ENCODE data around the gene HOXA9. TPM values are rescaled to one million over a fixed set of nuclear protein-coding genes. Genes with fewer than 3 reads are reported as not detected.

HOXA9 gene
- total and polyA plus RNA-seq, 4 donors = 1.5 to 20.4 (median 6.2) TPM

DNA sequence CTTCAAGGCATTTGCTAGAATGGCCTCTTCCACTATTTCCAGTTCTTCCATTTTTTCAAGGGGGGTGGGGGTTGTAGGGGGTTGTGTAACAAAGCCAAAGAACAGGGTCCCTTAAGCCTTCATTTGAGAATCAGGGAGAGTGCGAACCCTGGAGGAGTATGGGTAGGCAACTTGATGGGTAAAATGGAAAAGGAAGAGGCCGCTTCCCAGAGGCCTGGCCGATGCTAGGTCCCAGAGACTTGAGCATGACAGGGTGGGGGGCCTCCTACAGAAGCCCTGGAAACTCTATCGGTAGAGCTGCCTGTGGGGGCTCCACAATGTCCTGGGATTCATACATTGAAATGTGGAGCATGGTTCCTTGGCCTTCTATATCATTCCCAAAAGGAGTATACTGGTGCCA lies 43.7 kb upstream of the HOXA9 start:
- Histone ChIP-seq H3K36me3 (ENCODE audit: control insufficient read depth, insufficient read depth, low read length) (no peaks in the 10 kb centered on the region), H3K27ac (ENCODE audit: low read depth, low read length) (no peak overlapping the region), H3K9me3 (ENCODE audit: control insufficient read depth, insufficient read depth, low read length) (no peaks in the 10 kb centered on the region), H3K27me3 (ENCODE audit: control insufficient read depth, insufficient read depth, low read length) (peaks cover 99% of the 10 kb centered on the region), H3K4me1 (ENCODE audit: control insufficient read depth, insufficient read depth, low read length) (peaks cover 33% of the 10 kb centered on the region), H3K4me3 (ENCODE audit: low read depth, low read length) (no peak overlapping the region)
- DNase-seq (ENCODE audit: low read depth in 4 of 6, low spot score in 6 of 6) = no peak
- WGBS (ENCODE audit: insufficient coverage) = 79% methylated on average over 4 of the region's 4 CpGs

DNA sequence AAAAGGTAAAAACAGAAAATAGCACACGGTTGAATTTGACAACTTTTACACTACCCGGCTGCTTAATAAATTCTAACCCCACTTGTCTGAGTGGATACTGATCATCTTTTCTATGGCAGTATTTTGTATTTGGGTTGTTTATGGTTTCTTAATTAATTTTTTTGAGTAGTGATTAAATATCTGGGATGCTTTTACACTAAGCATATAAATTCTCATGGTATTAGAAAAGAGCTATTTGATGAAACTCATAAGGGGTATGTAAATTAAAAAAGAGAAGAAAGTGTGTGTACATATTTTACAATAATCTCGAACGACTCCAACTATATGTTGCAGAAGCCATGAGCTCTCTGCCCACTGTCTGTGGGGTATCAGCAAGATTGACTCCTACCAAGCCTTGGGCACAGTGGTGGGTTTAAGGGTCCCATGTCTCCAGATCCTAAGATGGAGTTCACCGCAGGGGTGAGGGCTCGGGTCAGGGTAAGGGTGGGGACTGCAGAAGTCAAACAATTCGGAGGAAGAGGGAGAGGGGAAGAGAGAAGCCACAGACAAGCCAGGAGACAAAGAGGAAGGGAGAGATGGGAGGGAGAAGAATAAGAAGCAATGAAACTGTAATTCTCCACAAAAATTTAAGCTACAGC lies 42.1 kb upstream of the HOXA9 start:
- DNase-seq (ENCODE audit: low read depth in 4 of 6, low spot score in 6 of 6) = no peak
- 31% methylated on average over 3 of the region's 7 CpGs for whole genome bisulfite sequencing (ENCODE audit: insufficient coverage)
- Histone ChIP-seq H3K4me1 (ENCODE audit: control insufficient read depth, insufficient read depth, low read length) (peaks cover 18% of the 10 kb centered on the region), H3K36me3 (ENCODE audit: control insufficient read depth, insufficient read depth, low read length) (no peaks in the 10 kb centered on the region), H3K27ac (ENCODE audit: low read depth, low read length) (no peak overlapping the region), H3K27me3 (ENCODE audit: control insufficient read depth, insufficient read depth, low read length) (peaks cover 99% of the 10 kb centered on the region), H3K4me3 (ENCODE audit: low read depth, low read length) (no peak overlapping the region), H3K9me3 (ENCODE audit: control insufficient read depth, insufficient read depth, low read length) (no peaks in the 10 kb centered on the region)

DNA sequence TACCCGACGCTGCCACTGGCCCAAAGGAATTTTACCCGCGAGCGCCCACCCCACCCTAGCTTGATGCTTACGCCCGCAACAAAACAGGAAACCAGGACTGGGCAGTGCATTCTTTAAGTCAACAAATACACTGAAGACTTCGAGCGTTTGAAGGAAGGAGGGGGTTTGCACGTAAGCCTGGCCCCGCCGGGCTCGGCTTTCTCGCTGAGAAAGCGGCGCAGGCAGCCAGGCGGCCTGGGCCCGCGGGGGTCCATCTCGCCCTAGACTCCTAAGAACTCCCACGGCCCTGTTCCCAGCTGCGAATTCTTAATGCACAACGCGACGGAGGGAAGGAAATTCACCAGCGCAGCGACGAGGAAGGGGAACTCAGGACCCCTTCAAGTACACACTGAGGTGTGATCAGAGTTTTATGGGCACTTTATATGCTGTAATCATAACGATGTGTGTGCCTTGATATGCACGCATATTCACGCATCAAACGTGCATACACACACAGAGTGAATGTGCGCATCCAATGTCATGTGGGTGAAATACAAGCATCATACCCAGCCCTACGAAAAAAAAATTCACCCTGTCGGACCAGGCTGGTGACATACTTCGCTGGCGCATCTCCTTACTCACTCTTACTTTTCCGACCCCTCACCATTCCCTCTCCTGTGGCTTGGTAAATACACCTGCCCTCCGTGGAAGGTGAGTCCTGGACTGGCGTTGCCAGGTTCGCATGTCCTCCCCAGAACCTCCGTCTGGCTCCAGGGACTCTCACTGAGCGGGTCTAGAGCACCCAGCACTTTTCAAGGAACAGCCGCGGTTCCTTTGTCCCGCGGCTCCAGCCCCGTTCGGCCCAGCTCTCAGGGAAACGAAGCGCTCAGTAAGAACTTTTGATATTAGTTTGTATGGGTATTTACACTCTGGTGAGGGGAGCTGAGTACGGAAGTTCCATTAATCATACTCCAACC lies 40.3 kb upstream of the HOXA9 start:
- no peaks in the 10 kb centered on the region for H3K9me3 ChIP-seq (ENCODE audit: control insufficient read depth, insufficient read depth, low read length)
- H3K27ac ChIP-seq (ENCODE audit: low read depth, low read length) = no peak overlapping the region
- H3K4me1 ChIP-seq (ENCODE audit: control insufficient read depth, insufficient read depth, low read length) = peaks cover 20% of the 10 kb centered on the region
- peak in 1 of 6 donors; percentile 32 for DNase-seq (ENCODE audit: low read depth in 4 of 6, low spot score in 6 of 6)
- H3K27me3 ChIP-seq (ENCODE audit: control insufficient read depth, insufficient read depth, low read length) = peaks cover 99% of the 10 kb centered on the region
- no peak overlapping the region for H3K4me3 ChIP-seq (ENCODE audit: low read depth, low read length)
- no peaks in the 10 kb centered on the region for H3K36me3 ChIP-seq (ENCODE audit: control insufficient read depth, insufficient read depth, low read length)
- WGBS (ENCODE audit: insufficient coverage) = under 1% methylated on average over 36 of the region's 52 CpGs

GRCh38 chr7:27204851-27205322 lies 39.5 kb upstream of the HOXA9 start:
- 1% methylated on average over 41 of the region's 41 CpGs for WGBS (ENCODE audit: insufficient coverage)
- Histone ChIP-seq H3K36me3 (ENCODE audit: control insufficient read depth, insufficient read depth, low read length) (no peaks in the 10 kb centered on the region), H3K27me3 (ENCODE audit: control insufficient read depth, insufficient read depth, low read length) (peaks cover 98% of the 10 kb centered on the region), H3K4me3 (ENCODE audit: low read depth, low read length) (no peak overlapping the region), H3K4me1 (ENCODE audit: control insufficient read depth, insufficient read depth, low read length) (peaks cover 21% of the 10 kb centered on the region), H3K9me3 (ENCODE audit: control insufficient read depth, insufficient read depth, low read length) (no peaks in the 10 kb centered on the region), H3K27ac (ENCODE audit: low read depth, low read length) (no peak overlapping the region)
- peak in 1 of 6 donors; percentile 50 for DNase-seq (ENCODE audit: low read depth in 4 of 6, low spot score in 6 of 6)

DNA sequence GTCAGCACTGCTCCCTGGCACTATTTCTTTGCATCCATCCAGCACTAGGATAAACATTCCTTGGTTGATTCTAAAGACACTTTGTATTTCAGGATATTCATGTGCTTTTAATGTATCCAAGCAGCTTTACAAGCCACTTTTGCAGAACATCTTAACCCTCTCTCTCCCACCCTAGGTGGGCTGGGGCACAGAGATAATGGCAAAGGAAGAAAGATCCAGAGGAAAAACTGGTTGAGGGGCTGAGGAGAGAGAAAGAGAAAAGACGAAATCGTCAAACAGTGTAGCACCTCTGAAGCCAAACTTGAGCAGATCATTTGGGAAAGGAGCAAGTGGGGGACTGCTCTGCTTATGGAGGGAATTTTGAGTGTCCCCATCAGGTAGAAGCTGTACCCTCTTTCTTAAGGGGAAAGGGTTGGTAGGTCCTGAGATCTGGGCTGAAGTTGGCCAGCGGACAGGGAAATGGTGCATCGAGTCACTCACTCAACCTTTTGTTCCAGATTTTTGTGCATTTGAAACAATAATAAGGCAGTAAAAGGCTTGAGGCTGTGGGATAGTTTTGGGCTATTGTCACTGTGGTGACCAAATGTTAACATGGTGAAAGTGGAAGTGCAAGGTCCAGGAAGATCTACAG lies 38.7 kb upstream of the HOXA9 start:
- Histone ChIP-seq H3K4me3 (ENCODE audit: low read depth, low read length) (no peak overlapping the region), H3K36me3 (ENCODE audit: control insufficient read depth, insufficient read depth, low read length) (no peaks in the 10 kb centered on the region), H3K9me3 (ENCODE audit: control insufficient read depth, insufficient read depth, low read length) (no peaks in the 10 kb centered on the region), H3K4me1 (ENCODE audit: control insufficient read depth, insufficient read depth, low read length) (peaks cover 23% of the 10 kb centered on the region), H3K27me3 (ENCODE audit: control insufficient read depth, insufficient read depth, low read length) (peaks cover 95% of the 10 kb centered on the region), H3K27ac (ENCODE audit: low read depth, low read length) (no peak overlapping the region)
- 14% methylated on average over 4 of the region's 4 CpGs for WGBS (ENCODE audit: insufficient coverage)
- DNase-seq (ENCODE audit: low read depth in 4 of 6, low spot score in 6 of 6) = peak in 1 of 6 donors; percentile 10

- DNase-seq (ENCODE audit: low read depth in 4 of 6, low spot score in 6 of 6) = peak in 1 of 6 donors; percentile 15
- 21% methylated on average over 9 of the region's 10 CpGs for WGBS (ENCODE audit: insufficient coverage)
- H3K4me1 ChIP-seq (ENCODE audit: control insufficient read depth, insufficient read depth, low read length) = peaks cover 30% of the 10 kb centered on the region
Measured at GRCh38 chr7:27203365-27203953, 38.1 kb upstream of the HOXA9 start.

GRCh38 chr7:27202862-27203134 lies 37.5 kb upstream of the HOXA9 start:
- H3K9me3 ChIP-seq (ENCODE audit: control insufficient read depth, insufficient read depth, low read length) = no peaks in the 10 kb centered on the region
- no peak for DNase-seq (ENCODE audit: low read depth in 4 of 6, low spot score in 6 of 6)
- H3K27ac ChIP-seq (ENCODE audit: low read depth, low read length) = no peak overlapping the region
- peaks cover 33% of the 10 kb centered on the region for H3K4me1 ChIP-seq (ENCODE audit: control insufficient read depth, insufficient read depth, low read length)
- no CpG with 5 or more reads among the region's 3 CpGs for WGBS (ENCODE audit: insufficient coverage)
- H3K36me3 ChIP-seq (ENCODE audit: control insufficient read depth, insufficient read depth, low read length) = no peaks in the 10 kb centered on the region
- H3K27me3 ChIP-seq (ENCODE audit: control insufficient read depth, insufficient read depth, low read length) = peaks cover 95% of the 10 kb centered on the region
- no peak overlapping the region for H3K4me3 ChIP-seq (ENCODE audit: low read depth, low read length)

More at GRCh38 chr7:27203365-27203953, 38.1 kb upstream of the HOXA9 start:
- peaks cover 95% of the 10 kb centered on the region for H3K27me3 ChIP-seq (ENCODE audit: control insufficient read depth, insufficient read depth, low read length)
- no peaks in the 10 kb centered on the region for H3K9me3 ChIP-seq (ENCODE audit: control insufficient read depth, insufficient read depth, low read length)
- H3K36me3 ChIP-seq (ENCODE audit: control insufficient read depth, insufficient read depth, low read length) = no peaks in the 10 kb centered on the region
- no peak overlapping the region for H3K4me3 ChIP-seq (ENCODE audit: low read depth, low read length)
- no peak overlapping the region for H3K27ac ChIP-seq (ENCODE audit: low read depth, low read length)

DNA sequence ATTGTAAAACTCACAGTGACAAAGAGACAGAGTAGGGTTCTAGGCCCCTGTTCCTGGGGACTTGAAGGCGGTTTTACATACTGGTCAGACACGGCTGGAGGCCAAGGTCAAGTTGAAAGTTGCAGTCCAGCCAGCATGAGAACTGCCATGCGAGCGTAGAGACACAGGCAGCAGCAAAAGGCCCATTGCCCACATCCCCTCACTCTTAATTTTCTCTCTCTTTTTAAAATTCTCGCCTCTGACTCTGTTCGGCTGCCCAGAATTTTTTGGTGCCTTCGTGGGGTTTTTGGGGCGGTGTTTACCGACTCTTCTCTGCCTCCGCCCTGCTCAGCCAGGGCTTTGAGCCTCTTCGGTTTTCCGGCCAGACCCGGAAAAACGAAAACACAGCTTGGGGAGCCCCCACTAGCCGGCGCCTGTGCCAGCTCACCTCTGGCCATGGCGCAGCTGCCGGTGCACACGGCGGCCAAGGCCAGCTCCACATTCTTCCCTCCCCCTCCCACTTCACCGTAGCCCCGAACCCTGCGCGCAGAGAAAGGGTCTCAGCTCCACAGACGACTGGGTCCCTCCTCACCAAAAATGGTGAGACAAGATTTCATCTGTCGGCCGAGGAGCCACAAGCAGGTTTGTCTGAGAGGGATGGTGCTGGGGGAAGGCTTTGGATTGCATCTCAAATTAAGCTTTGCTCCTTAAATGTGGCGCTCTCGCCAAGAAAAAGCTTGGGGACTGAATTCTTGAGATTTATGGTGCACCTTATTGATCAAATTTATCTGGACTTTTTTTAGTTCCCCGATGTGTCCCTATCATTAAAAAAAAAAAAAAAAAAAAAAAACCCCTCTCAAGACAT lies 36.9 kb upstream of the HOXA9 start:
- Histone ChIP-seq H3K9me3 (ENCODE audit: control insufficient read depth, insufficient read depth, low read length) (no peaks in the 10 kb centered on the region), H3K4me3 (ENCODE audit: low read depth, low read length) (no peak overlapping the region), H3K36me3 (ENCODE audit: control insufficient read depth, insufficient read depth, low read length) (no peaks in the 10 kb centered on the region), H3K4me1 (ENCODE audit: control insufficient read depth, insufficient read depth, low read length) (peaks cover 33% of the 10 kb centered on the region), H3K27me3 (ENCODE audit: control insufficient read depth, insufficient read depth, low read length) (peaks cover 96% of the 10 kb centered on the region), H3K27ac (ENCODE audit: low read depth, low read length) (no peak overlapping the region)
- DNase-seq (ENCODE audit: low read depth in 4 of 6, low spot score in 6 of 6) = peak in 1 of 6 donors; percentile 51
- WGBS (ENCODE audit: insufficient coverage) = 3% methylated on average over 25 of the region's 30 CpGs

DNA sequence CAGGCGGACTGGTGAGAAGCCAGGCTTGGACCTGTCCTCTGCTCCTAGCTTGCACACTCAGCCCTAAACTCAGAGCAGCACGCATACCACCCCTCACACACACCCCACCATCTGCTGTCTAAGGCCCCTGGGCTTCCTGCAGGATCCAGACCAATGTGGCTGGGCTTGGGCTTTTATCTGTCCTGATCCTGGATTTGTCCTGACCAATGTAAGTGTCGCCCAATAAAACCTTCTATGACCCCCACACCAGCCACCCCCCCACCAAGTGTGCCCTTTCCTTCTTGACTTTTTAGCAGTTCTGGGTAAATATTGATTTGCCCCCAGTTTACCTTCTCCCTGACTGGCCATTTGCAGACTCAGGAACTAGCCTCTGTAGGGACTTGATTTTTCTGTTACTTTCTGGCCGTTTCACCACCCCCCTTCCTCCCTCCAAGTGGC lies 36.3 kb upstream of the HOXA9 start:
- Histone ChIP-seq H3K4me1 (ENCODE audit: control insufficient read depth, insufficient read depth, low read length) (peaks cover 33% of the 10 kb centered on the region), H3K9me3 (ENCODE audit: control insufficient read depth, insufficient read depth, low read length) (no peaks in the 10 kb centered on the region), H3K27me3 (ENCODE audit: control insufficient read depth, insufficient read depth, low read length) (peaks cover 95% of the 10 kb centered on the region), H3K4me3 (ENCODE audit: low read depth, low read length) (no peak overlapping the region), H3K27ac (ENCODE audit: low read depth, low read length) (no peak overlapping the region), H3K36me3 (ENCODE audit: control insufficient read depth, insufficient read depth, low read length) (no peaks in the 10 kb centered on the region)
- 17% methylated on average over 4 of the region's 4 CpGs for WGBS (ENCODE audit: insufficient coverage)
- DNase-seq (ENCODE audit: low read depth in 4 of 6, low spot score in 6 of 6) = no peak

Measured in spinal cord (tissue), 10 donors.